HG02588 (cell line): ENCODE data around the gene PCNX2.

Experiments used
- ATAC-seq: cut with Tn5 transposase; IDR thresholded peaks from one replicate; pipeline ENCODE4 v1.9.1; 2021; ENCODE audit warnings: mild to moderate bottlenecking, moderate library complexity; ENCODE audit not compliant: unreplicated experiment

The PCNX2 gene

DNA sequence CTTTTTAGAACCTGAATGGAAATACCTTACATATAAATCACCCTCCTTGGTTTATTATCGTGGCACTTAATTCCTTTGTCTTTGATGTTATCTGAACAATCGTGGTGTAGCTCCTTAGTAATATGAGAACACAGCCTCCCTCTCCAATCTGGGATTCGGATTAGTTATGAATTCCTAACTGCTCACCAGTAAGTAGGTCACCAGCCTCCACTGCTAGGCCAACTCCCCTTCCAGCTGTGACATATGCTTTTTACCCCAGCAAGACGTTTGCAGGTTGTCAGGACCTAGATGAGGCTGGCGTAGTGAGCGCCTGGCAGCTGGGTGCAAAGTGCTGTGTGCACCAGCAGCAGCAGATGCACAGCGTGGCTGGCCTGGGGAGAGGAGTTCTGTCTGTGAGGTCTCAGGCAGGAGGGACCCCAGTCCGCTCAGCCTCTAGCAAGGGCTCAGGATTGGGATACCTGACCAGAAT lies 306.9 kb downstream of the PCNX2 start:
- no peak for ATAC-seq

DNA sequence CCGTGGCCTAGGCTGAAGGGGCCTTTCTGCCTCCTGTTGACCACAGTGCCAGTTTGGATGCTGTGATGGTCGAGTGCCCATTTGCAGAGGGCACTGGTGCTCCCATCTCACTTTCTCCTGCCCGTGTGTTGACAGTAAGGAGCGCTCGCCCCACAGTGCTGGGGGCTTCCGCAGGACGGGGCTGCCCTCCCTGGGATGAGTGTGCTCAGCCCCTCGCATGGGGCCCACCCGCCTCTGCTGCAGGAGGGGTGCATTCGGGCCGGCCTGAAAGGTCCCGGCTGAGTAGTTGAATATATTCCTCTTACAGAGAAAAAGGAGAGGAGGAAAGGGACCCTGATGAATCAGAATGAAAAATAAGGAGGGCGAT lies 307.8 kb downstream of the PCNX2 start:
- no peak for ATAC-seq

DNA sequence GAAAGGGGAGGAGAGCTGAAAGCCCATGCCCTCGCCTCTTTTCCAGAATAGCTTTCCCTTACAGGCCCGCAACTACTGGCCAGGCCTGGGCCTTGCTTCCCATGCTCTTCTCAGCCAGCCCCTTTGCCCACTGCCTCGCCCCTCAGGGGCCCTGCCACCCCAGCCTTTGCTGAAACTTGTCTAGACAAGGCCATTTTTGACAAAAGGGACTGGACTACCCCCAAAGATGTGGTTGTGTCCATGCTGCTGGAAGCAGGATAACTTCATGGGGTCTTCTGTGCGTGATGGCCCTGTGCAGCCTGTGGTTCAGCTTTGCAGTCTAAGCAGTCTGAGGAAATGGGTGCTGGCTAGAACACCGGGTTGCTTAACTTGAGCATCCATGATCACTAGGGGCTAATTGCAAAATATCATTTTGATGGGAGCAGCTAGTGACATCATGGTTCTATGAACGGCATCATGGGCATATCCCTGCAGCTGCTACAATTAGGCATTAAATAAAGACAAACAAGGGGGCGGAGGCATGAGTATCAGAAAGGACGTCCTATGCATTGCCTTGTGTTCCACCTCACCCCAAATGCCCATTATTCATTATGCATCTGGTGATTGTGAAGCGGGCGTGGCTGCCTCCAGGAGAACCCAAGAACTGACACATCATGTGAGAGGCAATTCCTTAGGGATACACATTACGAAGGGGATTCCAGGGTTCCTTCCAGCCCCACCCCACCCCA lies 308.3 kb downstream of the PCNX2 start:
- ATAC-seq, result no peak

DNA sequence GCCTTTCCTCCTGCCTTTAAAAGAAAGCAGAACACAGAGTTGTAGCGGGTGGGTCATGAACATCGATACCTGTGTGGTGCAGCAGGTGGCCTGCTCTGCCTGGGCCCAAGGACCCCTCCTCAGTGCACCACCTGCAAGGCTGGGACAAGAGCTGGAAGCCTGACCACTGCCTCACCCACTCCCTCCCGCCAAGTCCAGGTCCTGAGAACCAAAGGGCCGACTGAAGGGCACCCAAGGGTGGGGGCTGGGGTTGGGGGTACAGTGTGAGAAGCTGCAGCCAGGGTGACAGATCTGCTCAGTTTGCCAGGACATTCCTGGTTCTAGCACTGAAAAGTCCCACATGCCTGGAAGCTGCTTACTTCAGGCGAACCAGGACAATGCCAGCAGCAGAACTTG lies 309.0 kb downstream of the PCNX2 start:
- no peak for ATAC-seq

DNA sequence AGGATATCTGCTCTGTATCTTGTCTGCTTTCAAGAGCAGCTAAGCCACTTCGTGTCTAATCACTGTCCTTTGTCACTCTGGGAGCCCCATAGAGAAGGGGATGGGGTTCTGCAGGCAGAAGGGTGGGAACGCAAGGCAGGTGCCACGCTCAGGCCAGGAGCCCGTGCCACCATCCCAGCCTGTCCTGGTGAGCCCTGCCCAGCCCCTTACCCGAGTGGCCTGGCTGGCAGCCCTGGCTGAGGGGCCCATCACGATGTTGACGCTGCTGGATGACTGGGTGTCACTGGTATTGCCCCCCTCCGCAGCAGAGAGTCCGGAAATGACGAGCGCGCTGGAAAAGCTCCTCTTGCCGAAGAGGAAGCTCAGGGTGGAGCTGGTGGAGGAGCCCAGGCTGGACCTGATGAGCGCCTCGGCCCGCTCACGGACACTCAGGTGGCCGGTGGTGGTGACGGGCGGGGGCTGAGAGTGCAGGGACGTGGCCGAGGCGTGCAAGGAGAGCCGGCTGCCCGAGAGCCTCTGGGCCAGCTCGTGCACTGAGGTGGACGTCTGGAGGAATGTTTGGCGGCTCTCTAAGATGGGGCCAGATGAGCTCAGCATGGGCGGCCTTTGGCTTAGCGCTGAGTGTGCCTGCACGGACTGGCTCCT lies 309.5 kb downstream of the PCNX2 start:
- no peak for ATAC-seq

DNA sequence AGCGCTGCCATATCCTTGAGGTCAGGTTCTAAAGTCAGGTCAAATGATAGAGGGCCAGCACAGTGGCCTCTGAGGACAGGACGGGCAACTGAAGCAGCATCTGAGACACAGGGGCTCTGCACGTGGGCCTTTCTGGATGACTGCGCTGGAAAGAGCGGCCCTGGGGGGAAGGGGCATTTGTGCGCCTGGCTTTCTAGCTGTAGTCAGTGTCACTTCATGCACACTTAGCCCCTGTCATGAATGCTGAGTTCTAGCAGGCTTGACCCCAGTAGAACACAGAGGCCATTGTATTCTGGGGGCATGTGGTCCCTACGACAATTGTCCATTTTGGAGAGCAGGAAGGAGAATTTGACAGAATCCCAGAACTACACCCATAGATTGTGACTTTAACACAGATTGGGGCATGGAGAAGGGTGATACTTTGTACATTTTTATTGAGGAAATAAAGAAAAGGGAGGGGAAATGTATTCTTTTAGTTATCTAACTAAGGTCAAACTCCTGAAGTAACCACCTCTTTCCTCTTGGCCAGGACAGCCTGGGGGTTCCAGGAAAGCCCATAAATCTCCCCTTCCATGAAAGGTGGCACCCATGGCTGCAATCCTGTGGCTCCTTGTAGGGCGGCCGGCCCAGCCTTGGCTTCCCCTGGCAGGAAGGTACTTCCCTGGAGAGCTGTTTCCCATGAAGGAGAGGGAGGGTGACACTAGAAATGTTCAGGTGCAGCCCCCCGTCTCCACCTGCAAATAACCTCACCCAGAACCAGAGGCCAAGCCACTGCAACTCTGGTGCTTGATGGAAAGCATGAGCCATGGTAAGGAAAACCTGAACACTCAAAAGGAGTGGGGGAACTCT lies 310.7 kb downstream of the PCNX2 start:
- ATAC-seq, result no peak

DNA sequence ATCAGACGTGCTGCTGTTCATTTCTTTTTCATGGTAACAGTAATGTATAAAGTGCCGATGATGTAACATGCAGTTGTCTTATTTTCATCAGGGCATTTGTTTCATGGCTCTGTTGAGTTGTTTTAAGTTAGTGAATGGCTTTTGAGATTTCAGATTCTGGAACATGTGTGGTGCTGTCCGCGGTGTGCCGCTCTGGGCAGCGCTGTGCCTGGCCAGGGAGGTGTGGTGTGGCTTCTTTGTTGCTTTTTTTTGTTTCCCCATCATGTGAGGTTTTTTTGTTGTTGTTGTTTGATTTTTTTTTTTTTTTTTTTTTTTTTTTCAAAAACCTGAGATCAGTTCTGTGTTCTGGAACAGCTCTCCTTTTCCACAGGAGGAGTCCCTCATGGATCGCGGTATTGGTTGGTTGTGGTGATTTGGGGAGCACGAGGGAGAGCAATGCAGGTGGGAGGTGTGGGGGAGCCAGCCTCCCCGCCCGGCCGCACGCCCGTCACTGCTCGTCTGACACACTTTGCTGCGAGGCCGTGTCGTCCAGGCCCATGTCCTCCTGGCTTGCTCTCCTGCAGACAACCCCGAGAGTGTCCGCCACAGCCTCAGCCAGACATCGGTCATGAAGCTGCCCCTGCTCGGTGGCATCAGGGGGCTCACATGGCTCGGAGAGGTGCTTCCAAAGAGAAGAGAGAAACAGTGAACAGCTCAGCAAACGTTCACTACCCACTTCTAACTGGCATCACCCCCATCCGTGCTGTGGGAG lies 311.5 kb downstream of the PCNX2 start:
- ATAC-seq, result no peak

DNA sequence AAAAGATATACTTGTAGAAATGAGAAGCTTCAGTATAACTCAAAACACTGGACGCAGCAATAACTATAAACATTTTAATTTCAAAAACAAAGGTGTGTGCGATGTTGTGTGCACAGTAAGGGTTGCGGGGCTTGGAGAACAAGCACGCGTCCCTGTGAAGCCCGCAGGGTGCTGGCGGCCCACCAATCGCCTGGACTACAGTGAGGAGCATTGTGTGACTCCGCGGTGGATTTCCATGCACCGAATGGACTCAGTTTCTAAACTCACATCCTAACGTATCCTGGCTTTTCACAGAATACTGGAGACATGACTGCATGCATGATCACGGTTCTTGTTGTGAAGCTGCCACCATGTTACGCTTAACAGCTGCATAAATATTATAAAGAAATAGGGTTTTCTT lies 312.1 kb downstream of the PCNX2 start:
- no peak for ATAC-seq

DNA sequence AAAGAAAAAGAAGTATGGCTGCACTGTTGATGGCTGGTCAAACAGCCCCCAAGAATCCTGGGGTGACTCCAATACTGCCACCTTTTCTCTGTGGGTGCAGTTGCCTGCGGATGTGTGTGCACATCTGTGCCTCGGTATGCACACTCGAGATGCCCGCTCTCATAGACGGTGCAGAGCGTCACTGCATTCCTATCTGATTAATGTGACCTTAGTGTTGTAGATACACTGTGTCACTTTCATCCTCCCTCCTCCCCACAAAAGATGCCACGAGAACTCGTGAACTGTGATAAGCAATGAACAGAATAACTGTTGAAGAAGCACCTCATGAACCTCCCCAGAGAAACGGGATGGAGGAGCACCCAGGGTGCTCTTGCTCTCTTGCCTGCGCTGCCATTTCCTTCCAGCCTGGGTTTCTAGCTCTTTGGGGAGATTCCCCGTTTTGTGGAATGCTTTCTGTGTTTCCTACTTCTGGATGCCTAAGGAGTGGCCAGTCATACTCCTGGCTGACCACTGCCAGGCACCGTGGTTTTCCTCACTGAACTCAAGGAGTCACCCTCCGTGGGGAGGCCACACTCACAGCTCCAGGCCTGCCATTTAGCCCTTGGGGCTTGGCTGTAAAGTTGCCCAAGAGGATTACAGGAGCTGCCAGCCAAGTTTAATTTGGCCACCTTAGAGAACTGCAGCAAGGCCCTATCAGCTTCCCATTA lies 313.1 kb downstream of the PCNX2 start:
- no peak for ATAC-seq

DNA sequence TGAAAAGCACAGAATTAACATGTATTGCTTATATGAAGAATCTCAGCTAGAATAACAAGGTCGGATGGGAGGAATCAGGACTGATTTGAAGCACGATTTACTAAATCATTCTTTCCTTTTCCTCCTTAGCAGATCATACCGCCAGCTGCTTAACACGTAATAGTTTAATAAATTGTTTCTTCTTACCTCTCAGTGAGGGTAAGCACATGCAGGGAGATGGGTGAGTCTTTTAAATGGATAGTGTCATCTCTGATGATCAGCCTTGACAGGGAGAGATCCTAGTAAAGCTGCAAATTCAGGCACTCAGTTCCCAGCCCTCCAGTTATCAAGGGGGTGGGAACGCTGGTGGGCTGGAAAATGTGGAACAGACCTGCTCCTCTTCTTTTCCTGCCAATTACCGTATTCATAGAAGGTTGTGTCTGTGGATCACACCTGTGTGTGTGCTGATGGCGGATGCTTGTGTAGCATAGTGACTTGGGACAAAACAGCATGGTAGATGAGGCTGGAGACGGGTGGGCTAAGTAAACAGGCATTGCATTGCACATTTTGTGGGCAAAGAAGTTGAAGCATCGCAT lies 314.5 kb downstream of the PCNX2 start:
- no peak for ATAC-seq

DNA sequence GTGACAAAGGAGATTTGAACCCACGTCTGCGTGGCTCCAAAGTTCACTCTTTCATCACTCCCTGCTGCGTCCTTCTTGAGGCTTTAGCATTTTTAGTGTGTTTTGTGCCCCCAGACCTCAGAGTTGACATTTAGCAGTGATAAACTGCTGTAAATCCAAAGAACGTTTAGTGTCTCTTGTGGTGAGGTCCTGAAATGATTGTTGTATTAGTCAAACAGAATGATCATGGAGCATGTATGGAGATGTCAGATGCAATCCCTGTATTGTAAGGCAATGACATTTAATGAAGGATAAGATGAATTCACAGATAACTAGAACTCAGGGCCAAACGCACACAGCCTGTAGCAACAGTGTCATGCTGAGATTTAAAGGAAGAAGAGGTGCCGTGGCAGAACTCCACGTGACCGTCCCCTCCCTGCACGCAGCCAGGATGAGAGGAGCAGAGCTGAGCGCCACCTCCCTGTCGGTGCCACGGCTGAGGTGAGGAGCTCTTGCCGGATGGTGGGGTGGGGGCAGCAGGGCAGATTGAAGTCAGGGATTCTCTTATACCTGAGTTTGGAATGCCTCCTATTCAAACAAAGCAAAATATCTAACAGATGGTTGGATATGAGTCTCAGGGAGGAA lies 315.1 kb downstream of the PCNX2 start:
- no peak for ATAC-seq

DNA sequence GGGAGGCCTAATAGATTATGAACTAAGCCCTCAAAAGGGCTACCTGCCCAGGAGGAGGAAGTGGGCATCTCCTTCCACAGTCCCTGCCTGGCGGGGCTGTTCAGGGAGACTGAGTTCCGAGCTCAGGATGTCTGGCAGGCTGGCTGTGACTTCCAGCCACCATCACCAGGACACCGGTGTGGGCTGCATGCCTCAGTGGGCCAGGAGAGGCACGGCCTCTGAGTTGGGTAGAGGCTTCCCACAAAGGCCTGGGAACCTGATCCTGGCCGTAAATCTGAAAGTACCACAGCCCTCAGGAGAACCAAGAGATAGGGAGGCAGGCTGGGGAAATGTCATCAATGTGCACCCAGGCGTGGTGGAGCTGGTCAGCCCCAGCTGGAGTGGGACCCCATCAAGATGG lies 316.0 kb downstream of the PCNX2 start:
- no peak for ATAC-seq

DNA sequence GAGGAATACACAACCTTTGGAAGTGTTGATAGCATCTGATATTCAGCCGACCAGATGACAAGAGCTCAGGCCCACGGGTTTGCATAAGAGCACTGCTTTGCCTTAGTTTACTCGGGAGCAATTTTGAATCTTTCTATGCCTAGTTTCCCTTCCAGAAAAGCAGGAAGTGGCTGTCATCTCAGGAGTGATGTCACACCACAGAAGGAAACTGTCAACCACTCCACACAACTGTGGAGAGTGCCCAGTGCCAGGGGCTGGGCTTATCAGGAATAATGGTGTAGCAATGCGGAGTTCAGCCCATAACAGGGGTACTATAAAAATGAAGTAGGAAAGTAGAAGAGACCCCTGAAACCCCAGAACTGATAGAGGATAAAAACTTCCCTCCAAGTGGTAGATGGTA lies 316.7 kb downstream of the PCNX2 start:
- no peak for ATAC-seq

DNA sequence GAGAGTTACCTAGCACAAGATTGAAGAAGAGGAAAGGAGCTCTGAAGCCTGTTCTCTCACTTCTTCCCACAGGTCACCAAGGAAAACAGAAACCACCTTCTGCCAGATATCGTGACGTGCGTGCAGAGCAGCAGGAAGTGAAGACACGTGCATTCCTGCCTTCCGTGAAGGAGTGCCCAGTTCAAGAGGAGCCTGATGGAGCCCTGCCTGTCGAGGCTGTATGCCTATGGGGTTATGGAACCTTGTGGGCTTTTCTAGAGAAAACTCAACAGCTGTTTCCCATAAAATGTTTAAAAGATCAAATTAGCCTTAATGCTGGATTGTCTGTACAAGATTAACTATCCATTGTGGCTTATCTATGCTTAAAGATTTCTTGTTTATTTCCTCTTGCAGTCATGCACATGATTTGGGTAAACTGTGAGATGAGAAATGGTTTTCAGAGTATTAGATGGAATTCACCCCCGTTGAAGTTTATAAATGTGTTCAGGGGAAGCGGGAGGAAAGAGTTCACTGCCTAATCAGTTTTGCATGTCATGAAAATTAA lies 317.4 kb downstream of the PCNX2 start:
- no peak for ATAC-seq

DNA sequence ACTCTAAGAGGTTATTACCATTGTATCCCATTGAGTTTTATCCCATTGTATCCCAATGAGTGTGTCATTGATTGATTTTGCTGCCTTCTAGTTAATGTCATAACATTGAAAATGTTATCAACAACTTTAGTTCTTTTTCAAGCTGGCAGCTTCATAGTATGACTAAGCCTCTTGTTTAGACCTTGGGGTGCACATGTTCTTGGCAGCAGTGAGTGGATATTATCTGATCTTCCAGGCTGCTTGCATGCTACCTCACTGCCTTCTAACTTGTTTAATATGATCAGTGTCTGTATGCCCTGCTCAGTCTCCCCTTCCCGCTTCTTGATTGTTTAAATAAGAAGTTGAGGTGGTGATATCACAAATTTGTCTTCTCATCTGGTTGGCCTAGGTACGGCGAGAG lies 320.6 kb downstream of the PCNX2 start:
- ATAC-seq, result no peak

DNA sequence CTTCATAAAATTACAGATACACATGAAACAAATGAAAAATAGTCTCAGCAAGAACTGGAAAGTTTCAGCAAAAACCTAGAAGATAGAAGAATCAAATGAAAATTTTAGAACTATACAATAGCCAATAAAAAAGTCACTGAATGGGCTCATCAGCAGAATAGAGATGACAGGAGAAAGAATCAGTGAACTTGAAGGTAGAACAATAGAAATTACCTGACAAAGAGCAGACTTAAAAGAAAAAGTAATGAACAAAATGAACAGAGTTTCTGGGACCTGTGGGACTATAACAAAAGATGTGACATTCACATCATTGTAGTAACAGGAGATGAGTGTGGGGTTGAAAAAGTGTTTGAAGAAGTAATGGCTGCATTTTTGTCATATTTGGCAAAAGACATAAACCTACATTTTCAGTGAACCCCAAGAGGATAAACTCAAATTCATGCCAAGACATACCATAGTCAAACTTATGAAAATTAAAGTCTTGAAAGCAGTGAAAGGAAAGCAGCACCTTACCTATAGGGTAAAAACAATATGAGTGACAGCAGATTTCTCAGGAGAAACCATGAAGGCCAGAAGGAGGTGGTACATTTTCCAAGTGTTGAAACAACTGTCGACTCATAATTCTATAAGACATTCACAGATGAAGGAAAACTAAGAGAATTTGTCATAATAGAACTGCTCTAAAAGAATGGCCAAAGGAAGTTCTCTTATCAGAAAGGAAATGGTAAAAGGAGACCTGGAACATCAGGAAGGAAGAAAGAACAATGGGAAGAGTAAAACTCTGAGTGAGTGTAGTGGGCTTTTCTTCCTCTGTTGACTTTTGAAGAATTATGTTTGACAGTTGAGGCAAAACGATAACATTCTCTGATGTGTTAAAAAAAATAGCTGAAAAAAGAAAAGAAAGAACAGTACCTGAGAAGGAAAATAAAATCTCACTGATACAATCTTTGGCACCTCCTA lies 321.6 kb downstream of the PCNX2 start:
- no peak for ATAC-seq

DNA sequence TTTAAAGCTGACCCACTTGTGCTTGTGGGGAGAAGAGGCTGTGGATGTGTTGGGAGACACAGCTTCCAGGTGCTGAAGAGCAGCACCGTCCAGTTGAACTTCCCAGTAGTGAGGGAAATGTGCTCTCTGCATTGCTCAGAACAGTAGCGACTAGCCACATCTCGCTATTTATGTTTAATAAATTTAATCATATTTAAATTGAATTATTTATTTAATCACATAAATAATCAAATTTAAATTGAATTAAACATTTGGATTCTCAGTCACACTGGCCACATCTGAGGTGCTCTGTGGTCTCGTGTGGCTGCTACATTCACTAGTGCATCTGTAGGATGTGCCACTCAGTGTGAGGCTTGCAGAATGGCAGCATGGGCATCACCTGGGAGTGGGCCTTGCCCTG lies 325.0 kb downstream of the PCNX2 start:
- no peak for ATAC-seq

DNA sequence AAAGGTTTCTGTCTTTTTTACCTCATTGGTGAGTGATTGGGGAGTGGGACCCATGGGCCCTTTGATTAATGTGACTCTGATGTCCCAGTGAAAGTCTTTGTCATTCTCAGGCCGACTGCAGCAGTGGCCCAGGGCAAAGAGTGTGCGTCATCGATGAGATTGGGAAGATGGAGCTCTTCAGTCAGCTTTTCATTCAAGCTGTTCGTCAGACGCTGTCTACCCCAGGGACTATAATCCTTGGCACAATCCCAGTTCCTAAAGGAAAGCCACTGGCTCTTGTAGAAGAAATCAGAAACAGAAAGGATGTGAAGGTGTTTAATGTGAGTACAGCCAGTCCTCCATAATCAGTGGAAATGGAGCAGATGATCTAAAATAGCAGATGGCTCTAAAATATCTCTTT lies 325.7 kb downstream of the PCNX2 start:
- no peak for ATAC-seq
